H1 (cell line): ENCODE measurements around the gene FPR3. TPM values are rescaled to one million over a fixed set of nuclear protein-coding genes. Genes with fewer than 3 reads are reported as not detected.

Experiments used
- CTCF ChIA-PET: fragments of 300-600 bp; sonication (Branson Sonifier 250); formaldehyde crosslinking; loops from one replicate; lab custom pipeline; 2021; ENCODE audit not compliant: partially characterized antibody; lab: Charles Lee
- POLR2A ChIA-PET: fragments of 300-600 bp; sonication (Branson Sonifier 250); formaldehyde crosslinking; loops from one replicate; lab custom pipeline; 2021; ENCODE audit warnings: inconsistent platforms; ENCODE audit not compliant: partially characterized antibody; lab: Charles Lee
- DNase-seq, 2 experiments: peaks; one replicate each; pipeline versions ENCODE4 v3.0.0 to v3.0.0-alpha.2; 2010 to 2022; ENCODE audit warnings: low spot score in 2 of 2, low read depth in 1 of 2, mixed read lengths in 1 of 2
- FAIRE-seq: peaks from 2 replicates; lab custom pipeline; 2011; peaks lifted over from hg19 to GRCh38; lab: Jason Lieb, UNC
- H2AFZ ChIP-seq: 2 replicates; pipeline ENCODE4 v1.8.1; 2012; ENCODE audit warnings: low read length, inconsistent platforms
- H2AK5ac ChIP-seq: 2 replicates; pipeline ENCODE4 v1.6.1; 2013; ENCODE audit warnings: low read depth, low read length
- H2BK120ac ChIP-seq: replicated peaks from 2 replicates; pipeline ENCODE3; 2013; ENCODE audit warnings: low read depth, low read length, inconsistent platforms
- H2BK12ac ChIP-seq: 2 replicates; pipeline ENCODE4 v1.6.1; 2013; ENCODE audit warnings: low read depth, low read length
- H2BK15ac ChIP-seq: 2 replicates; pipeline ENCODE4 v1.6.1; 2013; ENCODE audit warnings: low read length
- H2BK20ac ChIP-seq: 2 replicates; pipeline ENCODE4 v1.6.1; 2013; ENCODE audit warnings: low read length
- H2BK5ac ChIP-seq: 2 replicates; pipeline ENCODE4 v1.6.1; 2013; ENCODE audit warnings: low read depth, low read length
- H3K14ac ChIP-seq: 2 replicates; pipeline ENCODE4 v1.6.1; 2013; ENCODE audit warnings: inconsistent platforms; ENCODE audit not compliant: insufficient read length
- H3K18ac ChIP-seq: 2 replicates; pipeline ENCODE4 v1.6.1; 2013; ENCODE audit warnings: low read length; ENCODE audit errors: extremely low read depth
- H3K23ac ChIP-seq: 2 replicates; pipeline ENCODE4 v1.6.1; 2013; ENCODE audit warnings: inconsistent platforms; ENCODE audit not compliant: insufficient read length
- H3K23me2 ChIP-seq: 2 replicates; pipeline ENCODE4 v1.6.1; 2013; ENCODE audit warnings: low read depth, low read length
- H3K27ac ChIP-seq: 2 replicates; pipeline ENCODE4 v1.6.1; 2011; ENCODE audit warnings: low read depth, low read length, inconsistent platforms
- H3K27me3 ChIP-seq, 4 experiments: replicated peaks in 1 of 4; 1 replicate in 1 of 4; 2 replicates in 3 of 4; pipeline versions ENCODE4 v1.6.1 to v1.8.1; 2011 to 2013; ENCODE audit warnings: low read length in 3 of 4, mild to moderate bottlenecking in 3 of 4, inconsistent platforms in 2 of 4, mixed read lengths in 2 of 4, moderate library complexity in 1 of 4; ENCODE audit not compliant: control insufficient read depth in 3 of 4, insufficient read depth in 3 of 4; ENCODE audit errors: extremely low read depth in 1 of 4
- H3K36me3 ChIP-seq, 4 experiments: 2 replicates each; pipeline versions ENCODE4 v1.6.1 to v1.8.1; 2011 to 2013; ENCODE audit warnings: mild to moderate bottlenecking in 4 of 4, low read length in 3 of 4, moderate library complexity in 2 of 4, control low read depth in 1 of 4, inconsistent platforms in 1 of 4; ENCODE audit not compliant: insufficient read depth in 4 of 4, control insufficient read depth in 2 of 4
- H3K4ac ChIP-seq: replicated peaks from 2 replicates; pipeline ENCODE3; 2013; ENCODE audit warnings: low read length, low read depth, mixed read lengths, inconsistent platforms; ENCODE audit not compliant: insufficient read length
- H3K4me1 ChIP-seq, 4 experiments: replicated peaks in 1 of 4; 1 replicate in 1 of 4; 2 replicates in 3 of 4; pipeline versions ENCODE4 v1.6.1 to v1.8.1; 2011 to 2013; ENCODE audit warnings: low read length in 3 of 4, inconsistent platforms in 2 of 4, mixed read lengths in 1 of 4; ENCODE audit not compliant: insufficient read depth in 4 of 4, control insufficient read depth in 3 of 4
- H3K4me2 ChIP-seq, 2 experiments: 2 replicates each; pipeline versions ENCODE4 v1.6.1 to v1.8.1; 2011 to 2013; ENCODE audit warnings: low read depth in 2 of 2, low read length in 2 of 2, control low read depth in 1 of 2, inconsistent platforms in 1 of 2, mild to moderate bottlenecking in 1 of 2; ENCODE audit not compliant: insufficient read depth in 1 of 2
- H3K4me3 ChIP-seq, 4 experiments: fragments of 200-600, 300-600 bp in 1 of 4; sonication (generic), shearing (Covaris generic), sonication (Bioruptor Twin) in 1 of 4; 2 replicates each; pipeline versions ENCODE4 v1.5.1 to v1.8.1; 2011 to 2016; ENCODE audit warnings: low read length in 4 of 4, low read depth in 3 of 4, control low read depth in 2 of 4, inconsistent platforms in 2 of 4, mild to moderate bottlenecking in 2 of 4, mixed read lengths in 1 of 4, moderate library complexity in 1 of 4; ENCODE audit not compliant: insufficient read depth in 2 of 4; ENCODE audit errors: extremely low read depth in 1 of 4
- H3K56ac ChIP-seq: replicated peaks from 2 replicates; pipeline ENCODE3; 2013; ENCODE audit warnings: low read depth, mild to moderate bottlenecking, mixed read lengths, low read length, inconsistent platforms; ENCODE audit not compliant: insufficient read length
- H3K79me1 ChIP-seq: 2 replicates; pipeline ENCODE4 v1.6.1; 2013; ENCODE audit warnings: low read depth, low read length, control low read depth
- H3K79me2 ChIP-seq, 2 experiments: 2 replicates each; pipeline versions ENCODE4 v1.6.1 to v1.8.1; 2012 to 2013; ENCODE audit warnings: low read length in 2 of 2, mild to moderate bottlenecking in 2 of 2, inconsistent platforms in 1 of 2; ENCODE audit not compliant: insufficient read depth in 2 of 2, control insufficient read depth in 1 of 2
- H3K9ac ChIP-seq, 4 experiments: replicated peaks in 1 of 4; 1 replicate in 1 of 4; 2 replicates in 3 of 4; pipeline versions ENCODE4 v1.6.1 to v1.8.1; 2011 to 2013; ENCODE audit warnings: low read depth in 3 of 4, low read length in 3 of 4, control low read depth in 2 of 4, mild to moderate bottlenecking in 2 of 4, moderate library complexity in 2 of 4, inconsistent platforms in 1 of 4; ENCODE audit errors: extremely low read depth in 1 of 4
- H3K9me3 ChIP-seq, 2 experiments: 2 replicates each; pipeline versions ENCODE4 v1.6.1 to v1.8.1; 2012 to 2013; ENCODE audit warnings: mild to moderate bottlenecking in 2 of 2, moderate library complexity in 2 of 2, control low read depth in 1 of 2, inconsistent platforms in 1 of 2, low read depth in 1 of 2, low read length in 1 of 2, mixed read lengths in 1 of 2; ENCODE audit not compliant: insufficient read depth in 2 of 2
- H4K20me1 ChIP-seq, 2 experiments: replicated peaks in 1 of 2; 2 replicates each; pipeline versions ENCODE3 to v1.8.1; 2011 to 2013; ENCODE audit warnings: inconsistent platforms in 2 of 2, low read length in 2 of 2, mild to moderate bottlenecking in 1 of 2; ENCODE audit not compliant: insufficient read depth in 2 of 2, control insufficient read depth in 1 of 2
- H4K5ac ChIP-seq: 2 replicates; pipeline ENCODE4 v1.6.1; 2013; ENCODE audit warnings: low read length, low read depth, mixed read lengths, inconsistent platforms; ENCODE audit not compliant: insufficient read length
- H4K8ac ChIP-seq: 2 replicates; pipeline ENCODE4 v1.8.0; 2013; ENCODE audit warnings: mild to moderate bottlenecking, moderate library complexity, low read length, inconsistent platforms; ENCODE audit not compliant: insufficient read depth; ENCODE audit errors: extremely low read depth
- H4K91ac ChIP-seq: replicated peaks from 2 replicates; pipeline ENCODE3; 2013; ENCODE audit warnings: low read length, mixed read lengths, inconsistent platforms; ENCODE audit not compliant: insufficient read length
- ASH2L ChIP-seq: fragments of 200-600, 300-600 bp; sonication (generic); IDR thresholded peaks from one replicate; pipeline ENCODE4 v1.7.1; 2017; ENCODE audit warnings: low read length
- CBX5 ChIP-seq: fragments of 300-800, 300-1000 bp; sonication (generic); IDR thresholded peaks from 2 replicates; pipeline ENCODE4 v1.7.1; 2016; ENCODE audit warnings: antibody characterized with exemption, low read length, low read depth
- GABPA ChIP-seq: IDR thresholded peaks from 2 replicates; pipeline ENCODE4 v1.6.1; 2011; ENCODE audit warnings: mild to moderate bottlenecking, low read length, moderate library complexity, borderline replicate concordance; ENCODE audit not compliant: insufficient read depth
- JUND ChIP-seq: IDR thresholded peaks from 2 replicates; pipeline ENCODE4 v1.6.1; 2011; ENCODE audit warnings: mild to moderate bottlenecking, improper control_type of control experiment, low read length
- KDM1A ChIP-seq: fragments of 200-600, 300-600 bp; sonication (generic); IDR thresholded peaks from 2 replicates; pipeline ENCODE4 v1.7.1; 2016; ENCODE audit warnings: mild to moderate bottlenecking, low read length, borderline replicate concordance
- KDM5A ChIP-seq: fragments of 200-600 bp; IDR thresholded peaks from 2 replicates; pipeline ENCODE4 v1.7.1; 2012; ENCODE audit warnings: mild to moderate bottlenecking, low read length, inconsistent platforms, mixed read lengths
- MAFK ChIP-seq: IDR thresholded peaks from 2 replicates; pipeline ENCODE4 v1.6.1; 2012; ENCODE audit warnings: low read depth, mild to moderate bottlenecking, improper control_type of control experiment, low read length
- NANOG ChIP-seq: IDR thresholded peaks from 2 replicates; pipeline ENCODE4 v1.6.1; 2011; ENCODE audit warnings: low read length, low read depth, mild to moderate bottlenecking, inconsistent platforms; ENCODE audit not compliant: insufficient read depth, poor library complexity, severe bottlenecking
- POLR2A ChIP-seq, 2 experiments: IDR thresholded peaks; 1 replicate in 1 of 2; 2 replicates in 1 of 2; pipeline ENCODE4 v1.6.1; 2011; ENCODE audit warnings: low read depth in 2 of 2, low read length in 2 of 2, mild to moderate bottlenecking in 2 of 2; ENCODE audit errors: control extremely low read depth in 1 of 2
- POU5F1 ChIP-seq: IDR thresholded peaks from 2 replicates; pipeline ENCODE4 v1.6.1; 2011; ENCODE audit warnings: low read depth, mild to moderate bottlenecking, low read length, moderate library complexity
- RBBP5 ChIP-seq: IDR thresholded peaks from 2 replicates; pipeline ENCODE4 v1.7.1; 2012; ENCODE audit warnings: low read depth, mild to moderate bottlenecking, inconsistent platforms, low read length, moderate library complexity, borderline replicate concordance
- SP4 ChIP-seq: IDR thresholded peaks from 2 replicates; pipeline ENCODE4 v1.6.1; 2012; ENCODE audit warnings: low read length, inconsistent platforms
- YY1 ChIP-seq: IDR thresholded peaks from 2 replicates; pipeline ENCODE4 v1.6.1; 2011; ENCODE audit warnings: low read depth, mild to moderate bottlenecking, low read length
- WGBS, 2 experiments: shearing (Covaris generic) in 1 of 2; methylation state at CpG; one replicate each; pipeline versions ENCODE4 v1.1.6 to v1.1.7; 2013 to 2015; ENCODE audit warnings: low lambda C conversion rate in 2 of 2, mixed read lengths in 2 of 2, inconsistent platforms in 1 of 2, low coverage in 1 of 2, missing lambda C conversion rate in 1 of 2; ENCODE audit not compliant: insufficient replicate concordance in 2 of 2, insufficient coverage in 1 of 2, insufficient read length in 1 of 2; ENCODE audit errors: extremely low coverage in 1 of 2, missing lambda C conversion rate in 1 of 2; 5-methylcytosine and 5-hydroxymethylcytosine counted together
- polyA plus RNA-seq, 7 experiments: library from polyadenylated mRNA; depleted of rRNA in 3 of 7; stranded (reverse) in 5 of 7; unstranded in 2 of 7; fragments of >200 nt in 5 of 7; fragments of 200-250 nt in 2 of 7; gene quantifications; 1 replicate in 5 of 7; 2 replicates in 1 of 7; 4 replicates in 1 of 7; pipeline versions ENCODE4 v1.2.1 to v1.2.3, GENCODE V29; 2011 to 2013; ENCODE audit warnings: missing spikeins in 2 of 7, mixed read lengths in 2 of 7
- total RNA-seq: library from RNA; stranded (reverse); fragmentation: NEBNext Ultra II Directional; extraction: Animal tissue kit (Norgen Biotek cat#: 25700); gene quantifications from 2 replicates; pipeline ENCODE4 v1.2.1, GENCODE V29; 2021
- TF ChIP-seq, protein P1 (sequence below): IDR thresholded peaks from 2 replicates; pipeline ENCODE4 v1.6.1; 2011; ENCODE audit warnings: low read length, improper control_type of control experiment

The FPR3 gene
- total and polyA plus RNA-seq, 2 of the 8 experiments (the other 6 are each of a cell fraction or from before 2014, with no cell fraction given), result not detected

DNA sequence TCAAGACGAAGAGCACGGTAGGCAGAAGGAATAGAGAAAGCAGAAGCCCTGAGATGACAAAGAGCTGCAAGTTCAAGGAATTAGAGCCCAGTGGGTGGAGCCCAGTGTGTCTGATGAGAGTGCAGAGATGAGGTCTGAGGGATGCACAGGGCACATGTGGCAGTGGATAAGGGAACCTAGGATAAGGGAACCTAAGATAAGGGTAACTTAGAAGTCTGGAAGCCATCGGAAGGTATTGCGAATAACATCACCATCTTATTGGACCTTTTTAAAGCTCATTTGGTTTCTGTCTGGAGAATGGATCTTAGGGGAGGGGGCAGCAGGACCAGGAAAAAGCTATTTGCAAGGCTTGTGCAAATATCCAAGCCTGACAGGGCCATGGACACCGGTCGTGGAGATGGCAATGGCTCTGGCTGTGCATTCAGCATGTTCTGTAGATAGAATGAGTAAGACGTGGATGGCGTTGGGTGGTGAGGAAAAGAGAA, 1.3 kb downstream of the FPR3 start:
- no peak overlapping the region for H2AFZ ChIP-seq
- no peak overlapping the region for H2BK12ac ChIP-seq
- no peak overlapping the region for H3K27ac ChIP-seq
- no peaks in the 10 kb centered on the region; the same call in 1 of the 2 replicates for H3K23me2 ChIP-seq
- ChIA-PET CTCF (interaction anchor here (1.0 to 1.4 kb wide), 2 partner anchors 11 to 20 kb away, joined by 3 to 5 read pairs; no protein-coding TSS in a partner anchor), POLR2A (no interaction called here)
- H2BK120ac ChIP-seq, result no peak overlapping the region
- H4K5ac ChIP-seq, result no peak overlapping the region
- no peaks in the 10 kb centered on the region for H3K79me2 ChIP-seq
- H3K4me3 ChIP-seq, result no peak overlapping the region
- H3K56ac ChIP-seq, result no peak overlapping the region
- no peak for FAIRE-seq
- H2AK5ac ChIP-seq, result no peak overlapping the region
- no peak overlapping the region for H3K18ac ChIP-seq
- 86 to 100% methylated on average over 2 to 8 of the region's 8 CpGs for WGBS, 2 experiments
- no peak overlapping the region for H4K91ac ChIP-seq
- no peaks in the 10 kb centered on the region for H3K4me1 ChIP-seq
- H3K4me2 ChIP-seq, result no peak overlapping the region
- no peak for DNase-seq
- no peaks in the 10 kb centered on the region for H3K36me3 ChIP-seq
- no peak overlapping the region for H4K8ac ChIP-seq
- H2BK5ac ChIP-seq, result no peak overlapping the region
- H4K20me1 ChIP-seq, result no peaks in the 10 kb centered on the region
- H2BK20ac ChIP-seq, result no peak overlapping the region
- no peaks in the 10 kb centered on the region for H3K27me3 ChIP-seq
- H3K14ac ChIP-seq, result no peak overlapping the region
- H3K79me1 ChIP-seq, result no peaks in the 10 kb centered on the region
- H3K9me3 ChIP-seq, result peaks cover 8 to 17% of the 10 kb centered on the region in 2 experiments; a peak in 3 of 4 replicates
- H2BK15ac ChIP-seq, result no peak overlapping the region
- H3K23ac ChIP-seq, result no peak overlapping the region
- H3K9ac ChIP-seq, result no peak overlapping the region
- H3K4ac ChIP-seq, result no peak overlapping the region
- TF ChIP-seq POLR2A (IDR thresholded peaks at IDR 0.05; ENCODE audit: control extremely low read depth in 1 of 2, low read depth in 2 of 2, low read length in 2 of 2) (no peak), NANOG (no peak), CBX5 (no peak), KDM5A (no peak), JUND (no peak), SP4 (no peak), RBBP5 (no peak), MAFK (no peak), YY1 (no peak), POU5F1 (no peak), ASH2L (no peak), KDM1A (no peak), GABPA (no peak)
- TF ChIP-seq, protein P1, sequence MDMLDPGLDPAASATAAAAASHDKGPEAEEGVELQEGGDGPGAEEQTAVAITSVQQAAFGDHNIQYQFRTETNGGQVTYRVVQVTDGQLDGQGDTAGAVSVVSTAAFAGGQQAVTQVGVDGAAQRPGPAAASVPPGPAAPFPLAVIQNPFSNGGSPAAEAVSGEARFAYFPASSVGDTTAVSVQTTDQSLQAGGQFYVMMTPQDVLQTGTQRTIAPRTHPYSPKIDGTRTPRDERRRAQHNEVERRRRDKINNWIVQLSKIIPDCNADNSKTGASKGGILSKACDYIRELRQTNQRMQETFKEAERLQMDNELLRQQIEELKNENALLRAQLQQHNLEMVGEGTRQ, result no peak
